SK-N-SH treated with all-trans-retinoic acid at 6 μM for 48 hours (cell line): Measurements from ENCODE around the gene SUMO3.

Experiments
- BACH2 ChIP-seq: fragments of 250-450 bp; sonication (Bioruptor Pico); IDR thresholded peaks from 2 replicates; pipeline ENCODE4 v1.9.0; 2021; ENCODE audit warnings: mild to moderate bottlenecking, borderline replicate concordance
- PPARA ChIP-seq: fragments of 250-450 bp; sonication (Bioruptor Pico); IDR thresholded peaks from 2 replicates; pipeline ENCODE4 v1.5.0; 2020; ENCODE audit warnings: mild to moderate bottlenecking, borderline replicate concordance
- TSHZ2 ChIP-seq: fragments of 250-450 bp; sonication (Bioruptor Pico); IDR thresholded peaks from 2 replicates; pipeline ENCODE4 v1.5.0; 2020; ENCODE audit warnings: mild to moderate bottlenecking, moderate library complexity
- ZNF70 ChIP-seq: fragments of 450-650 bp; formaldehyde crosslinking; IDR thresholded peaks from 2 replicates; pipeline ENCODE4 v1.5.0; 2020; ENCODE audit warnings: mild to moderate bottlenecking, moderate library complexity

- TF ChIP-seq BACH2 (no peak), ZNF70 (no peak), TSHZ2 (CRISPR knock-in tag) (no peak), PPARA (CRISPR knock-in tag) (no peak)
Measured at GRCh38 chr21:44765231-44766013, 52.4 kb downstream of the SUMO3 start.
